ENCODE data around the gene RARB. TPM values are rescaled to one million over a fixed set of nuclear protein-coding genes. Genes with fewer than 3 reads are reported as not detected.
A peak's percentile ranks its signal among the peaks of the same experiment; 100 is the strongest.

The RARB gene
- total and polyA plus RNA-seq, 10 donors = 1.5 to 13.0 (median 7.5) TPM

GRCh38 chr3:25597535-25598101, 169.6 kb downstream of the RARB start:
- Histone ChIP-seq H3K4me1 (peaks cover 0 to 26% (median 11%) of the 10 kb centered on the region in 6 donors), H3K27me3 (replicated peaks in 1 of 7) (no peaks in the 10 kb centered on the region), H3K27ac (no peak overlapping the region), H3K4me3 (no peak overlapping the region), H3K36me3 (peaks cover 0 to 68% (median 42%) of the 10 kb centered on the region in 6 donors), H3K9me3 (no peaks in the 10 kb centered on the region)
- TF ChIP-seq POLR2A (IDR thresholded peaks at IDR 0.05) (no peak), POLR2AphosphoS5 (IDR thresholded peaks at IDR 0.05) (no peak), CTCF (IDR thresholded peaks at IDR 0.05 in 8 of 11, conservative IDR thresholded peaks at IDR 0.05 in 3 of 11) (no peak)
- DNase-seq = no peak
- 76 to 93% (median 80%) methylated on average over 1 of the region's 1 CpG for WGBS, 5 donors
- intact Hi-C loops (cut with DNase I; ENCODE audit: low total_unique reads) = loop anchor here (10.0 kb wide), 1 partner anchor 633 kb away; no protein-coding TSS in a partner anchor

- TF ChIP-seq POLR2AphosphoS5 (IDR thresholded peaks at IDR 0.05) = peak in 1 of 3 donors; percentile 64
- TF ChIP-seq CTCF (IDR thresholded peaks at IDR 0.05 in 8 of 11, conservative IDR thresholded peaks at IDR 0.05 in 3 of 11) = no peak
- intact Hi-C loops (cut with DNase I; ENCODE audit: low total_unique reads) = no loop called here
- 13 to 46% (median 21%) methylated on average over 1 of the region's 1 CpG for WGBS, 5 donors
- Histone ChIP-seq H3K9me3 (no peaks in the 10 kb centered on the region), H3K36me3 (peaks cover 0 to 100% (median 63%) of the 10 kb centered on the region in 6 donors), H3K4me3 (no peak overlapping the region), H3K27ac (peak overlapping the region in 6 of 8 donors; percentile 5 to 78 (median 43)), H3K4me1 (peaks cover 0 to 26% (median 3%) of the 10 kb centered on the region in 6 donors), H3K27me3 (replicated peaks in 1 of 7) (no peaks in the 10 kb centered on the region)
- no peak for DNase-seq
Observed at GRCh38 chr3:25603703-25604102, 175.6 kb downstream of the RARB start.

- 75 to 85% (median 78%) methylated on average over 5 of the region's 5 CpGs for WGBS, 5 donors
- DNase-seq = no peak
- no peaks in the 10 kb centered on the region for H3K27me3 ChIP-seq (replicated peaks in 1 of 7)
- H3K9me3 ChIP-seq = no peaks in the 10 kb centered on the region
- no peak overlapping the region for H3K4me3 ChIP-seq
- TF ChIP-seq CTCF (IDR thresholded peaks at IDR 0.05 in 8 of 11, conservative IDR thresholded peaks at IDR 0.05 in 3 of 11) = no peak
- peaks cover 0 to 100% (median 64%) of the 10 kb centered on the region in 6 donors for H3K36me3 ChIP-seq
- H3K27ac ChIP-seq = peak overlapping the region in 7 of 8 donors; percentile 5 to 78 (median 34)
- peaks cover 0 to 26% (median 3%) of the 10 kb centered on the region in 6 donors for H3K4me1 ChIP-seq
- intact Hi-C loops (cut with DNase I; ENCODE audit: low total_unique reads) = no loop called here
Observed at GRCh38 chr3:25604107-25604805, 176.2 kb downstream of the RARB start.

GRCh38 chr3:25610167-25610566, 182.1 kb downstream of the RARB start:
- 89 to 100% (median 97%) methylated on average over 1 of the region's 1 CpG for WGBS, 5 donors
- Histone ChIP-seq H3K36me3 (peaks cover 0 to 100% (median 85%) of the 10 kb centered on the region in 6 donors), H3K4me3 (no peak overlapping the region), H3K4me1 (peaks cover 0 to under 1% (median 0%) of the 10 kb centered on the region in 6 donors), H3K27ac (no peak overlapping the region), H3K9me3 (no peaks in the 10 kb centered on the region), H3K27me3 (replicated peaks in 1 of 7) (no peaks in the 10 kb centered on the region)
- DNase-seq = no peak
- TF ChIP-seq CTCF (IDR thresholded peaks at IDR 0.05 in 8 of 11, conservative IDR thresholded peaks at IDR 0.05 in 3 of 11) (no peak), POLR2AphosphoS5 (IDR thresholded peaks at IDR 0.05) (no peak), POLR2A (IDR thresholded peaks at IDR 0.05) (no peak)
- intact Hi-C loops (cut with DNase I; ENCODE audit: low total_unique reads) = no loop called here
